HCT116 (cell line): ENCODE data around the gene KIFC3.

Experiments
- EGR1 ChIP-seq: IDR thresholded peaks from 2 replicates; pipeline ENCODE4 v1.6.1; 2012; ENCODE audit warnings: low read depth
- EZH2 ChIP-seq: fragments of 200-600 bp; sonication (generic); IDR thresholded peaks from 2 replicates; pipeline ENCODE4 v1.6.1; 2017; ENCODE audit warnings: antibody characterized with exemption, mixed run types
- EZH2phosphoT487 ChIP-seq: fragments of 200-600 bp; IDR thresholded peaks from 2 replicates; pipeline ENCODE4 v1.6.1; 2018; ENCODE audit warnings: antibody characterized with exemption, borderline replicate concordance
- JUND ChIP-seq: IDR thresholded peaks from 2 replicates; pipeline ENCODE4 v1.6.1; 2012
- POLR2A ChIP-seq: IDR thresholded peaks from 2 replicates; pipeline ENCODE4 v1.7.0; 2011; ENCODE audit warnings: borderline replicate concordance; ENCODE audit not compliant: insufficient read depth, insufficient read length; ENCODE audit errors: extremely low read depth
- POLR2AphosphoS5 ChIP-seq: IDR thresholded peaks from 2 replicates; pipeline ENCODE4 v1.6.1; 2011; ENCODE audit warnings: mild to moderate bottlenecking, low read depth, low read length, moderate library complexity
- YY1 ChIP-seq: IDR thresholded peaks from 2 replicates; pipeline ENCODE4 v1.6.1; 2011; ENCODE audit warnings: low read length, low read depth, moderate library complexity, mild to moderate bottlenecking; ENCODE audit not compliant: insufficient replicate concordance; ENCODE audit errors: extremely low read depth
- TF ChIP-seq, protein P1 (sequence below), 3 experiments: fragments of 200-600 bp in 1 of 3; sonication (generic) in 1 of 3; IDR thresholded peaks in 2 of 3; conservative IDR thresholded peaks in 1 of 3; 2 replicates each; pipeline ENCODE4 v1.5.1; 2012 to 2017; ENCODE audit warnings: low read depth in 2 of 3, low read length in 2 of 3, antibody characterized with exemption in 1 of 3, borderline replicate concordance in 1 of 3, control low read depth in 1 of 3, mild to moderate bottlenecking in 1 of 3, mixed read lengths in 1 of 3, mixed run types in 1 of 3, moderate library complexity in 1 of 3; ENCODE audit not compliant: insufficient read depth in 1 of 3
- TF ChIP-seq, protein P2 (sequence below): IDR thresholded peaks from 2 replicates; pipeline ENCODE4 v1.6.1; 2012
- TF ChIP-seq, protein P3 (sequence below): IDR thresholded peaks from 2 replicates; pipeline ENCODE4 v1.6.1; 2012

DNA sequence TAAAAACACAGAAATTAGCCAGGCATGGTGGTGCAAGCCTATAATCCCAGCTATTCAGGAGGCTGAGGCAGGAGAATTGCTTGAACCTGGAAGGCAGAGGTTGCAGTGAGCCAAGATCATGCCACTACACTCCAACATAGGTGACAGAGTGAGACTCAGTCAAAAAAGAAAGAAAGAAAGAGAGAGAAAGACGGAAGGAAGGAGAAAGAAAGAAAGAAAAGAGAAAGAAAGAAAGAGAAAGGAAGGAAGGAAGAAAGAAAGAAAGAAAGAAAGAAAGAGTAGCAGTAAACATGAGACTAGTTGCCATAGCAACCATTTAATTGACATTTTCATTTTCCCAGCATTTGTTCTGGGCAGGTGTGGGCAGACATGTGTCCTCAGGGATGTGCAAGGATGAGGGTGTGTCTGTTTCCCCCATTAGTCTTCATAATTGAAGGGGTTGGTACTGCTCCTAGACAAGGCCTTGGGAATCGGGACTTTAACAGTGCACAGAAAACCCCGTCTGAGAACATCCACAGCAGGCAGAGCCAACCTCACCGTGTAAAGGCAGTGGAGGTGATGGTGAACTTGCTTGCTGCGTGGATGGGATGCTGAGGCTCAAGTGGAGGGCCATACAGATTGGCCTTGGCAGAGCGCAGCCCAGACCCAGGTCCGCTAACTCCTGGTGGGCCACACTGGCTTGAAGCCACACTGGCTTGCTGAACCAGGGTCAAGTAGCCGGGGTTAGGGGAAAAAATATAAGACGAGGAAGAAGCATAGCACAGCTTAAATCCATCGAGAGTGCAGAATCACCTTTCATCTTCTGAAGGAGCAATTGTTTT is 35.2 kb upstream of the KIFC3 start:
- TF ChIP-seq, protein P1, sequence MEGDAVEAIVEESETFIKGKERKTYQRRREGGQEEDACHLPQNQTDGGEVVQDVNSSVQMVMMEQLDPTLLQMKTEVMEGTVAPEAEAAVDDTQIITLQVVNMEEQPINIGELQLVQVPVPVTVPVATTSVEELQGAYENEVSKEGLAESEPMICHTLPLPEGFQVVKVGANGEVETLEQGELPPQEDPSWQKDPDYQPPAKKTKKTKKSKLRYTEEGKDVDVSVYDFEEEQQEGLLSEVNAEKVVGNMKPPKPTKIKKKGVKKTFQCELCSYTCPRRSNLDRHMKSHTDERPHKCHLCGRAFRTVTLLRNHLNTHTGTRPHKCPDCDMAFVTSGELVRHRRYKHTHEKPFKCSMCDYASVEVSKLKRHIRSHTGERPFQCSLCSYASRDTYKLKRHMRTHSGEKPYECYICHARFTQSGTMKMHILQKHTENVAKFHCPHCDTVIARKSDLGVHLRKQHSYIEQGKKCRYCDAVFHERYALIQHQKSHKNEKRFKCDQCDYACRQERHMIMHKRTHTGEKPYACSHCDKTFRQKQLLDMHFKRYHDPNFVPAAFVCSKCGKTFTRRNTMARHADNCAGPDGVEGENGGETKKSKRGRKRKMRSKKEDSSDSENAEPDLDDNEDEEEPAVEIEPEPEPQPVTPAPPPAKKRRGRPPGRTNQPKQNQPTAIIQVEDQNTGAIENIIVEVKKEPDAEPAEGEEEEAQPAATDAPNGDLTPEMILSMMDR (IDR thresholded peaks at IDR 0.05 in 2 of 3, conservative IDR thresholded peaks at IDR 0.05 in 1 of 3; ENCODE audit: borderline replicate concordance in 1 of 3, insufficient read depth in 1 of 3, low read depth in 2 of 3, low read length in 2 of 3) = no peak
- TF ChIP-seq EZH2 (no peak), POLR2A (no peak), POLR2AphosphoS5 (no peak), EZH2phosphoT487 (no peak), JUND (no peak), YY1 (no peak), EGR1 (no peak)
- TF ChIP-seq, protein P2, sequence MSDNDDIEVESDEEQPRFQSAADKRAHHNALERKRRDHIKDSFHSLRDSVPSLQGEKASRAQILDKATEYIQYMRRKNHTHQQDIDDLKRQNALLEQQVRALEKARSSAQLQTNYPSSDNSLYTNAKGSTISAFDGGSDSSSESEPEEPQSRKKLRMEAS = no peak
- TF ChIP-seq, protein P3, sequence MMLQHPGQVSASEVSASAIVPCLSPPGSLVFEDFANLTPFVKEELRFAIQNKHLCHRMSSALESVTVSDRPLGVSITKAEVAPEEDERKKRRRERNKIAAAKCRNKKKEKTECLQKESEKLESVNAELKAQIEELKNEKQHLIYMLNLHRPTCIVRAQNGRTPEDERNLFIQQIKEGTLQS = no peak
